HepG2 (cell line): ENCODE results near the gene TTBK1. TPM values are rescaled to one million over a fixed set of nuclear protein-coding genes. Genes with fewer than 3 reads are reported as not detected.
A peak's percentile ranks its signal among the peaks of the same experiment; 100 is the strongest.

Source experiments
- BRCA1 ChIP-seq: sonication (generic); formaldehyde crosslinking; IDR thresholded peaks from 2 replicates; pipeline ENCODE4 v1.4.0; 2020; ENCODE audit warnings: missing genetic modification reagents
- IKZF1 ChIP-seq: fragments of 450-650 bp; IDR thresholded peaks from 2 replicates; pipeline ENCODE4 v1.7.1; 2016
- KAT2B ChIP-seq: fragments of 150-350 bp; IDR thresholded peaks from 2 replicates; pipeline ENCODE4 v1.6.1; 2014; ENCODE audit warnings: low read depth, low read length, borderline replicate concordance
- NFE2L2 ChIP-seq: fragments of 150-350 bp; IDR thresholded peaks from 2 replicates; pipeline ENCODE4 v1.6.1; 2014; ENCODE audit warnings: low read length
- NR2F1 ChIP-seq, 2 experiments: fragments of 450-650 bp in 1 of 2; formaldehyde crosslinking in 1 of 2; IDR thresholded peaks; 2 replicates each; pipeline versions ENCODE4 v1.5.0 to v1.6.1; 2016 to 2020; ENCODE audit warnings: mild to moderate bottlenecking in 1 of 2, missing compliant biosample characterization in 1 of 2, missing genetic modification reagents in 1 of 2, moderate library complexity in 1 of 2
- NR3C1 ChIP-seq: sonication (generic); formaldehyde crosslinking; IDR thresholded peaks from 2 replicates; pipeline ENCODE4 v1.4.0; 2020; ENCODE audit warnings: missing genetic modification reagents
- SMARCE1 ChIP-seq: fragments of 450-650 bp; IDR thresholded peaks from 2 replicates; pipeline ENCODE4 v1.6.1; 2017; ENCODE audit warnings: borderline replicate concordance
- SP1 ChIP-seq, 2 experiments: fragments of 450-650 bp in 1 of 2; sonication (generic) in 1 of 2; formaldehyde crosslinking in 1 of 2; IDR thresholded peaks; 2 replicates each; pipeline versions ENCODE4 v1.4.0 to v1.6.1; 2016 to 2020; ENCODE audit warnings: missing genetic modification reagents in 1 of 2
- SPEN ChIP-seq: sonication (generic); formaldehyde crosslinking; IDR thresholded peaks from 2 replicates; pipeline ENCODE4 v1.5.1; 2020; ENCODE audit warnings: low read depth, mild to moderate bottlenecking, missing genetic modification reagents
- polyA plus RNA-seq, 8 experiments: library from polyadenylated mRNA; depleted of rRNA in 3 of 8; stranded (reverse) in 7 of 8; unstranded in 1 of 8; fragments of >200 nt; fragmentation: Illumina TruSeq in 4 of 8; extraction: Trizol in 4 of 8; gene quantifications; 2 replicates each; pipeline versions ENCODE4 v1.2.1 to v1.2.3, GENCODE V29; 2011 to 2016; ENCODE audit warnings: low read depth in 4 of 8, missing spikeins in 1 of 8, mixed read lengths in 1 of 8; ENCODE audit not compliant: insufficient read depth in 1 of 8
- total RNA-seq, 5 experiments: library from RNA; depleted of rRNA; stranded (reverse); fragments of >200 nt; fragmentation: Illumina TruSeq; extraction: Trizol; gene quantifications; 2 replicates each; pipeline ENCODE4 v1.2.3, GENCODE V29; 2016; ENCODE audit warnings: low read depth in 1 of 5
- TF ChIP-seq, protein P1 (sequence below): sonication (generic); formaldehyde crosslinking; IDR thresholded peaks from 2 replicates; pipeline ENCODE4 v1.4.0; 2020; ENCODE audit warnings: missing genetic modification reagents
- TF ChIP-seq, protein P2 (sequence below): sonication (generic); formaldehyde crosslinking; IDR thresholded peaks from 2 replicates; pipeline ENCODE4 v1.5.1; 2020; ENCODE audit warnings: missing genetic modification reagents, mild to moderate bottlenecking, borderline replicate concordance
- TF ChIP-seq, protein P3 (sequence below): sonication (generic); formaldehyde crosslinking; IDR thresholded peaks from 2 replicates; pipeline ENCODE4 v1.5.1; 2020; ENCODE audit warnings: mild to moderate bottlenecking, missing genetic modification reagents, borderline replicate concordance
- TF ChIP-seq, protein P4 (sequence below): sonication (generic); formaldehyde crosslinking; IDR thresholded peaks from 2 replicates; pipeline ENCODE4 v1.8.1; 2023; ENCODE audit warnings: mild to moderate bottlenecking, missing genetic modification reagents
- TF ChIP-seq, protein P5 (sequence below): sonication (generic); formaldehyde crosslinking; IDR thresholded peaks from 2 replicates; pipeline ENCODE4 v1.5.0; 2020; ENCODE audit warnings: mild to moderate bottlenecking, missing genetic modification reagents, moderate library complexity
- TF ChIP-seq, protein P6 (sequence below): sonication (generic); formaldehyde crosslinking; IDR thresholded peaks from 2 replicates; pipeline ENCODE4 v1.5.1; 2020; ENCODE audit warnings: missing genetic modification reagents, mild to moderate bottlenecking, borderline replicate concordance
- TF ChIP-seq, protein P7 (sequence below): conservative IDR thresholded peaks from 2 replicates; pipeline ENCODE4 v1.6.1; 2018; ENCODE audit warnings: missing genetic modification reagents
- TF ChIP-seq, protein P8 (sequence below): sonication (generic); formaldehyde crosslinking; IDR thresholded peaks from 2 replicates; pipeline ENCODE4 v1.8.0; 2022; ENCODE audit warnings: missing genetic modification reagents, low read depth, mild to moderate bottlenecking, borderline replicate concordance

Gene TTBK1
- total and polyA plus RNA-seq, 2 of the 13 experiments (the other 11 are each of a cell fraction or from before 2014, with no cell fraction given), result 0.24 to 0.33 TPM

DNA sequence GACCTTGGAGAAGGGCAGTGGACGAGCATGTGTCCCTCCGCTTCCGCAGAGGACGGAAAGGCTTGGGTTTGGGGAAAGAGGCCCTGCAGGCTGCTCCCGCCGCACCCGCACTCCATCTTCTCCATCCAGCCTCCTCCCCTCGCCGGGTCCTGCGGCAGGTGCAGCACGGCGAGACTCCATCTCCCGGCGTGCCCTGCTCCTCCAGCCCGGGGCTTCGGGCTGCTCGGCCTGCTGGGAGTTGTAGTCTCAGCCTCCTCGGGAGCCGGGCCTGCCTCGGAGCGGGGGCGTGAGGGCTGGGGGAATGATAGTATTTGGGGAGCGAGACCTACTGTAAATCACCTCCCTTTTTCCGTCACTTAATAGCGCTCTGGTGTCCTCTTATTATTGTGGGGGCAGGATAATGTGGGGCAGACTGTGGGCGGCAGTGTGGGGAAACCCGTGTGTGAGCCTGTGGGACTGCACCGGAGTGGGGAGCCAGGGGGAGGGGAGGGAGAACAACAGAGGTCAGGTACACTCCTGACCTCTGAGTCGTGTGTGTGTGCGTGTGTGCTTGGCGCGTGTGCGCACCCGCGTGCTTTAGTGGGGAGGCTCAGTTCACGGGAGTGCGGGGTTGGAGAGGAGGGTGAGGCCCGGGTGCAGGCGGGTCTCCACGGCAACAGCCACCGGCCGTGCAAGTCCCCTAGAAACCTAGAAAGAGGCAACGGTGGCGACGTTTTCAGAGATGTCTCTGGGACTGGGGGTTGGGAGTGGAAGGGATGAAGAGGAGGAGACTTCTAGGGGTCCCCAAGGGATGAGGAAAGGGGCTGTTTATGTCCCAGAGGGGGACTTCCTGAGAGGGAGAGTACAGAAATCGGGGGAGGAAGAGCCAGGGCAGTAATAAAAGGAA lies 4.1 kb downstream of the TTBK1 start (continued):
- TF ChIP-seq, protein P1, sequence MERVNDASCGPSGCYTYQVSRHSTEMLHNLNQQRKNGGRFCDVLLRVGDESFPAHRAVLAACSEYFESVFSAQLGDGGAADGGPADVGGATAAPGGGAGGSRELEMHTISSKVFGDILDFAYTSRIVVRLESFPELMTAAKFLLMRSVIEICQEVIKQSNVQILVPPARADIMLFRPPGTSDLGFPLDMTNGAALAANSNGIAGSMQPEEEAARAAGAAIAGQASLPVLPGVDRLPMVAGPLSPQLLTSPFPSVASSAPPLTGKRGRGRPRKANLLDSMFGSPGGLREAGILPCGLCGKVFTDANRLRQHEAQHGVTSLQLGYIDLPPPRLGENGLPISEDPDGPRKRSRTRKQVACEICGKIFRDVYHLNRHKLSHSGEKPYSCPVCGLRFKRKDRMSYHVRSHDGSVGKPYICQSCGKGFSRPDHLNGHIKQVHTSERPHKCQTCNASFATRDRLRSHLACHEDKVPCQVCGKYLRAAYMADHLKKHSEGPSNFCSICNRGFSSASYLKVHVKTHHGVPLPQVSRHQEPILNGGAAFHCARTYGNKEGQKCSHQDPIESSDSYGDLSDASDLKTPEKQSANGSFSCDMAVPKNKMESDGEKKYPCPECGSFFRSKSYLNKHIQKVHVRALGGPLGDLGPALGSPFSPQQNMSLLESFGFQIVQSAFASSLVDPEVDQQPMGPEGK, result peak; percentile 69
- no peak for TF ChIP-seq BRCA1 (CRISPR knock-in tag)
- TF ChIP-seq, protein P2, sequence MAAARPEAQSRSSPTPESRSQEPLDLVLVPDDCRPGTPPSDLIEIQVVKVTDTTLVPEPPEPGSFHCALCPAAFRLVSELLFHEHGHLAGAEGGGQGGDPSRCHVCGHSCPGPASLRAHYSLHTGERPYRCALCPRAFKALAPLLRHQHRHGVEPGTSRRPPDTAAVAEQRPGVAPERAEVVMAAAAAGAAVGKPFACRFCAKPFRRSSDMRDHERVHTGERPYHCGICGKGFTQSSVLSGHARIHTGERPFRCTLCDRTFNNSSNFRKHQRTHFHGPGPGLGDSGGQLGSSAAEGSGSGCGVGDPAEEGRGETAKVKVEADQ (CRISPR knock-in tag), result no peak
- no peak for TF ChIP-seq NFE2L2
- no peak for TF ChIP-seq SP1 (IDR thresholded peaks at IDR 0.05)
- no peak; the same call in 1 of the 2 replicates for TF ChIP-seq SP1 (CRISPR knock-in tag; IDR thresholded peaks at IDR 0.05)
- TF ChIP-seq, protein P3, sequence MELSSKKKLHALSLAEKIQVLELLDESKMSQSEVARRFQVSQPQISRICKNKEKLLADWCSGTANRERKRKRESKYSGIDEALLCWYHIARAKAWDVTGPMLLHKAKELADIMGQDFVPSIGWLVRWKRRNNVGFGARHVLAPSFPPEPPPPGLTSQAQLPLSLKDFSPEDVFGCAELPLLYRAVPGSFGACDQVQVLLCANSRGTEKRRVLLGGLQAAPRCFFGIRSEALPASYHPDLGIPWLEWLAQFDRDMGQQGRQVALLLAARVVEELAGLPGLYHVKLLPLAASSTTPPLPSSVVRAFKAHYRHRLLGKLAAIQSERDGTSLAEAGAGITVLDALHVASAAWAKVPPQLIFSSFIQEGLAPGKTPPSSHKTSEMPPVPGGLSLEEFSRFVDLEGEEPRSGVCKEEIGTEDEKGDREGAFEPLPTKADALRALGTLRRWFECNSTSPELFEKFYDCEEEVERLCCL (CRISPR knock-in tag), result no peak
- no peak for TF ChIP-seq NR3C1 (CRISPR knock-in tag)
- peak; percentile 89 for TF ChIP-seq SPEN (CRISPR knock-in tag)
- TF ChIP-seq, protein P4, sequence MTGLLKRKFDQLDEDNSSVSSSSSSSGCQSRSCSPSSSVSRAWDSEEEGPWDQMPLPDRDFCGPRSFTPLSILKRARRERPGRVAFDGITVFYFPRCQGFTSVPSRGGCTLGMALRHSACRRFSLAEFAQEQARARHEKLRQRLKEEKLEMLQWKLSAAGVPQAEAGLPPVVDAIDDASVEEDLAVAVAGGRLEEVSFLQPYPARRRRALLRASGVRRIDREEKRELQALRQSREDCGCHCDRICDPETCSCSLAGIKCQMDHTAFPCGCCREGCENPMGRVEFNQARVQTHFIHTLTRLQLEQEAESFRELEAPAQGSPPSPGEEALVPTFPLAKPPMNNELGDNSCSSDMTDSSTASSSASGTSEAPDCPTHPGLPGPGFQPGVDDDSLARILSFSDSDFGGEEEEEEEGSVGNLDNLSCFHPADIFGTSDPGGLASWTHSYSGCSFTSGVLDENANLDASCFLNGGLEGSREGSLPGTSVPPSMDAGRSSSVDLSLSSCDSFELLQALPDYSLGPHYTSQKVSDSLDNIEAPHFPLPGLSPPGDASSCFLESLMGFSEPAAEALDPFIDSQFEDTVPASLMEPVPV (CRISPR knock-in tag), result no peak; the same call in 1 of the 2 replicates
- no peak for TF ChIP-seq SMARCE1
- 0 out of 4 replicates have a peak, but pooled peaks of 1 of the 2 experiments have one; percentile 12 for TF ChIP-seq NR2F1 (CRISPR knock-in tag; IDR thresholded peaks at IDR 0.05)
- TF ChIP-seq, protein P5, sequence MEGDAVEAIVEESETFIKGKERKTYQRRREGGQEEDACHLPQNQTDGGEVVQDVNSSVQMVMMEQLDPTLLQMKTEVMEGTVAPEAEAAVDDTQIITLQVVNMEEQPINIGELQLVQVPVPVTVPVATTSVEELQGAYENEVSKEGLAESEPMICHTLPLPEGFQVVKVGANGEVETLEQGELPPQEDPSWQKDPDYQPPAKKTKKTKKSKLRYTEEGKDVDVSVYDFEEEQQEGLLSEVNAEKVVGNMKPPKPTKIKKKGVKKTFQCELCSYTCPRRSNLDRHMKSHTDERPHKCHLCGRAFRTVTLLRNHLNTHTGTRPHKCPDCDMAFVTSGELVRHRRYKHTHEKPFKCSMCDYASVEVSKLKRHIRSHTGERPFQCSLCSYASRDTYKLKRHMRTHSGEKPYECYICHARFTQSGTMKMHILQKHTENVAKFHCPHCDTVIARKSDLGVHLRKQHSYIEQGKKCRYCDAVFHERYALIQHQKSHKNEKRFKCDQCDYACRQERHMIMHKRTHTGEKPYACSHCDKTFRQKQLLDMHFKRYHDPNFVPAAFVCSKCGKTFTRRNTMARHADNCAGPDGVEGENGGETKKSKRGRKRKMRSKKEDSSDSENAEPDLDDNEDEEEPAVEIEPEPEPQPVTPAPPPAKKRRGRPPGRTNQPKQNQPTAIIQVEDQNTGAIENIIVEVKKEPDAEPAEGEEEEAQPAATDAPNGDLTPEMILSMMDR (CRISPR knock-in tag), result peak; percentile 35
- TF ChIP-seq, protein P6, sequence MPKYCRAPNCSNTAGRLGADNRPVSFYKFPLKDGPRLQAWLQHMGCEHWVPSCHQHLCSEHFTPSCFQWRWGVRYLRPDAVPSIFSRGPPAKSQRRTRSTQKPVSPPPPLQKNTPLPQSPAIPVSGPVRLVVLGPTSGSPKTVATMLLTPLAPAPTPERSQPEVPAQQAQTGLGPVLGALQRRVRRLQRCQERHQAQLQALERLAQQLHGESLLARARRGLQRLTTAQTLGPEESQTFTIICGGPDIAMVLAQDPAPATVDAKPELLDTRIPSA, result no peak
- TF ChIP-seq KAT2B, result no peak
- TF ChIP-seq IKZF1, result no peak
- TF ChIP-seq, protein P7, sequence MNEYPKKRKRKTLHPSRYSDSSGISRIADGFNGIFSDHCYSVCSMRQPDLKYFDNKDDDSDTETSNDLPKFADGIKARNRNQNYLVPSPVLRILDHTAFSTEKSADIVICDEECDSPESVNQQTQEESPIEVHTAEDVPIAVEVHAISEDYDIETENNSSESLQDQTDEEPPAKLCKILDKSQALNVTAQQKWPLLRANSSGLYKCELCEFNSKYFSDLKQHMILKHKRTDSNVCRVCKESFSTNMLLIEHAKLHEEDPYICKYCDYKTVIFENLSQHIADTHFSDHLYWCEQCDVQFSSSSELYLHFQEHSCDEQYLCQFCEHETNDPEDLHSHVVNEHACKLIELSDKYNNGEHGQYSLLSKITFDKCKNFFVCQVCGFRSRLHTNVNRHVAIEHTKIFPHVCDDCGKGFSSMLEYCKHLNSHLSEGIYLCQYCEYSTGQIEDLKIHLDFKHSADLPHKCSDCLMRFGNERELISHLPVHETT (CRISPR knock-in tag), result no peak
- TF ChIP-seq, protein P8, sequence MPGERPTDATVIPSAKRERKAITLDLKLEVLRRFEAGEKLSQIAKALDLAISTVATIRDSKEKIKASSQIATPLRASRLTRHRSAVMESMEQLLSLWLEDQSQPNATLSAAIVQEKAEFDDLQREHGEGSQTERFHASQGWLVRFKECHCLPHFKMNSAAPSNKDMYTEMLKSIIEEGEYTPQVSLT, result no peak
